AG09319 (cell line): ENCODE results near the gene FARP2.
A peak's percentile ranks its signal among the peaks of the same experiment; 100 is the strongest.
"Not testable (repeated sequence)": the region's sequence is repeated elsewhere in the genome, so short reads cannot be mapped to it uniquely, and the experiment has no call there.

Experiments used
- DNase-seq: peaks from one replicate; pipeline ENCODE4 v3.0.0-alpha.2; 2010; ENCODE audit warnings: low read depth; ENCODE audit errors: extremely low read depth
- TF ChIP-seq, protein P1 (sequence below): IDR thresholded peaks from 2 replicates; pipeline ENCODE4 v1.5.1; 2011; ENCODE audit warnings: low read depth, mild to moderate bottlenecking, inconsistent platforms, low read length, moderate library complexity

Gene FARP2

DNA sequence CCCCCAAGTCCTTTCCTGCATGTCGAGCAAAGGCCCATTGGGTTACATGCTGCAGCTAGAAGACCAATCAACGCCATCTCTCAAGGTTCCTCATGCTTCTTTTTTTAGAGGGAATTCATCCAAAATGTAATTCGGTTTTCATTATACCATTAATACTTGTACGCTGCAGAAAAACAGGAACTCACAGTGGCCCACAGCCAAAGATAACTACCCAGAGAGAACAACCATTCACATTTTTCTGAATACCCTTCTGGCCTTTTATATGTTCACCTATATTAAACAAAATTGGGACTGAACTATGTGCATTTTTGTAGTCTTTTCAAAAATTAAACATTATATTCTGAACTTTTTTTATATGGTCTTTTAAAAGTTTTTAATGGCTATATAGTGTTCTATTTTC, 25.8 kb downstream of the FARP2 start:
- TF ChIP-seq, protein P1, sequence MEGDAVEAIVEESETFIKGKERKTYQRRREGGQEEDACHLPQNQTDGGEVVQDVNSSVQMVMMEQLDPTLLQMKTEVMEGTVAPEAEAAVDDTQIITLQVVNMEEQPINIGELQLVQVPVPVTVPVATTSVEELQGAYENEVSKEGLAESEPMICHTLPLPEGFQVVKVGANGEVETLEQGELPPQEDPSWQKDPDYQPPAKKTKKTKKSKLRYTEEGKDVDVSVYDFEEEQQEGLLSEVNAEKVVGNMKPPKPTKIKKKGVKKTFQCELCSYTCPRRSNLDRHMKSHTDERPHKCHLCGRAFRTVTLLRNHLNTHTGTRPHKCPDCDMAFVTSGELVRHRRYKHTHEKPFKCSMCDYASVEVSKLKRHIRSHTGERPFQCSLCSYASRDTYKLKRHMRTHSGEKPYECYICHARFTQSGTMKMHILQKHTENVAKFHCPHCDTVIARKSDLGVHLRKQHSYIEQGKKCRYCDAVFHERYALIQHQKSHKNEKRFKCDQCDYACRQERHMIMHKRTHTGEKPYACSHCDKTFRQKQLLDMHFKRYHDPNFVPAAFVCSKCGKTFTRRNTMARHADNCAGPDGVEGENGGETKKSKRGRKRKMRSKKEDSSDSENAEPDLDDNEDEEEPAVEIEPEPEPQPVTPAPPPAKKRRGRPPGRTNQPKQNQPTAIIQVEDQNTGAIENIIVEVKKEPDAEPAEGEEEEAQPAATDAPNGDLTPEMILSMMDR = no peak
- no peak for DNase-seq

DNA sequence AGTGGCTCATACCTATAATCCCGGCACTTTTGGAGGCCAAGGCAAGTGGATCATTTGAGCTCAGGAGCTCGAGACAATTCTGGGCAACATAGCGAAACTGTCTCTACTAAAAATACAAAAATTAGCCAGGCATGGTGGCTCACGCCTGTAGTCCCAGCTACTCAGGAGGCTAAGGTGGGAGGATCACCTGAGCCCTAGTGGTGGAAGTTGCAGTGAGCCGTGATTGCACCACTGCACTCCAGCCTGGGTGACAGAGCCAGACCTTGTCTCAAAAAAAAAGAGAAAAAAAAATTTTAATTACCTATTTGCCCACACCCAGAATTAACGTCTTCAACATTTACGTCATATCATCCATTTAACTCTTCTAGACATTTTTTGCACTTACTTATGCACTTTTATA, 29.4 kb downstream of the FARP2 start:
- DNase-seq = not testable (repeated sequence)

DNA sequence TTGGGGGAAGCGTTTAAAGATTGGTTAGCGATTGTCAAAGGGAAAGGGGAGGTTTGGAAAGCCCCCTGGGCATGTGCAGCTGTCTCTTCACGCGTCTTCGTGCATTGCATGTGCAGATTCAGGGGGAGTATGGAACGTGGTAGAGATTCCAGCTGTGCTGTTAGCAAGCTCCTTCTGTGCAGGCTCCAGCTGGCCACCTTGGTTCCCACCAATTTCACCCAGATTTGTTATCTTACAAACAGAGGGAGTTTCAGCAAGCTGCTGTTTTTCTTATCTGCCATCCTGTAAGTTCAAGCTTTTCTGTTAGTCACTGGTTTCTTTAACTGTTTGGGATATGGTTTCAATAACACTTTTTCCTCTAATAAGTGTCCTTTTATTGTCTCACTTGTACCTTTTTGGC, 30.4 kb downstream of the FARP2 start:
- no peak for DNase-seq
- TF ChIP-seq, protein P1 = no peak

DNA sequence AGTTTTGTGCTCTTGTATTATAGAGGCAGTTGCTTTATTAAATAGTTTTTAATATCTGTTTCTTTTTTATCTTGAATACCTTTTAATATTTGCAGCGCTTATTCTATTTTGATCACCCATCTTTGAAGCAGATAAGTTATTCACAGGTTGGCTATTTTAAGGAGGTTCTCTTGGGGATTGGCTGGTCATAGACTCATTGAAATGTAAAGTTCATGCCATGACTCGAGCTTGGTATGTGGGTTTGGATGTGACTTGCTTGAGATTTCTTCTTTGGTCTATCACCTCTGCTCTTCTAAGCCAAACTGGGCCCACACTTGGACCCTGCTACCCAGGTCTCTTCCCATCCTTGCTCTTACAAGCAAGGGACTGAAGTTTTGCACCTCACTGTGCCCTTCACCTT, 33.6 kb downstream of the FARP2 start:
- TF ChIP-seq, protein P1 = no peak

DNA sequence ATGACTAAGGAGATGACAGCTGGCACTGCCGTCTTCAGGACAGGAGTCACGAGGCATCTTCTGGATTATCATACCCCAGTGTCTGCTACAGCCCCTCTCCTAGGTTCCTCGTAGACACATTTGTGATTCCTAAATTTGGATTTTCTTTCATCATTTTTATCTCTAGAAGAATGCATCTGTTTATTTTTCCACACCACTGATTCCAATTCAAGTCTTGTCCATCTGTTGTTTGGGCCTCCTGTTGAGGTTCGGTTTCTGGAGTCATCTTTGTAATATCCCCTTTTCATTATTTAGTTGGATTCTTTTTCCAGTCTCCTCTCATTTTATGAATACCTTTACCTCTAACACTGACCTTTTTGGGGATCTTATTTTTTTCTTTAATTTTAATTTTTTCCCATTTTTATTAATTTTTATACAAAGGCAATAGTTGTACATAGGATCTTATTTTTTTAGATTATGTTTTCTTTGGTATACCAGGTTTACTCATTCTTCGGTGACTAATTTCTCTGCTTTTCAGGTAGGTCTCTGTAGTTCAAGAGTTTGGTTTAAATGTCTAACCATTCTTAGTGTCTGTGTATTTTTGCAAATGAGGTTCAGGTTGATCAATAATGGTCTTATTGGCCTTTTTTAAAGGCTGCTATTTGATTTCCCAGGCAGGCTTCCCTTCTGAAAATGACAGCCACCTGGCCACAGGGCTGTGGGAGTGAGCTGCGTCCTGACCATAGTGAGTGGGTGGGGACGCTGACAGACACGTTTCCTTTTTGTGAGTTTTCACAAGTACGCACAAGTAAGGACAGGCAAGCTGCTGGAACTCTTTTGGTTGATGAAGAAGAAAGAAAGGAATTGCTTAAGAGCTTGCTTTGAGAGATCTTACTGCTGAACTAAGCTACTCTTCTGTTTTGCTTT, 34.5 kb downstream of the FARP2 start:
- TF ChIP-seq, protein P1 = no peak
- no peak for DNase-seq

More for the DNA sequence above, 33.6 kb downstream of the FARP2 start:
- no peak for DNase-seq

DNA sequence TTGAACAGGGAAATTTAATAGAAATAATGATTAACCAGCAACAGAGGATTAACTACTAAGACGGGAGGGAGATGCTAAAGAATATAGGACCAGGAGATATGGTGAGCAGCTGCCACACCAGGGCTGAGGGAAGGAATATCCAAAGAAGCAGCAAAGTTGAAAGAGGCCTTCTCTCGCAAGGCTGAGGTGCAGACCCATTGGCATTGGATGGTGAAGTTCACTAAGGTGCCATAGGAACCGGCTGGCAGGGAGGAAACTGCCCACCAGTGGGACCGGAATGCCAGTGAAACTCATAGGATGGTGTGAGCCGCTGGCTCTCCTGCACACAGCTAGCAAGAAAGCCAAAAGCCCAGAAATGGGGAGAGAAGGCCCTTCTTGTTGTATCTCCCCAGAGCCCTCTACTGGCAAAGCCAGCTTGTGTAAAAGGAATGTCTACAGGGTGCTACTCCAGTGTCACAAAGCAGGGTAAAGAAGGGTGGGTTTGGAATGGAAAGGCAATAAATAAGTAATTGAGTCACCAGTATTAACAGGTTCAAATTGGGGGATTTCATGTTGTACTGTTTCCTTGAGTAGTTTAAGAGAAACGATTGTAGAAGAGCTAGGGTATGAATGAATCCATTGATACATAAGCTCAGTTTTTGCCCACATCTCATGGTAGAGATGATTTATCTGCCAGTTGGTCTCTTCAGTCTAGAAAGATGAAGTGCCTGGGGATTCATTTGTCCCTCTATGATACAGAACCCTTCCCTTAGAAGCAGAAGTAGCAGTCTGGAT, 36.0 kb downstream of the FARP2 start:
- TF ChIP-seq, protein P1 = peak; percentile 59
- DNase-seq = peak; percentile 32

DNA sequence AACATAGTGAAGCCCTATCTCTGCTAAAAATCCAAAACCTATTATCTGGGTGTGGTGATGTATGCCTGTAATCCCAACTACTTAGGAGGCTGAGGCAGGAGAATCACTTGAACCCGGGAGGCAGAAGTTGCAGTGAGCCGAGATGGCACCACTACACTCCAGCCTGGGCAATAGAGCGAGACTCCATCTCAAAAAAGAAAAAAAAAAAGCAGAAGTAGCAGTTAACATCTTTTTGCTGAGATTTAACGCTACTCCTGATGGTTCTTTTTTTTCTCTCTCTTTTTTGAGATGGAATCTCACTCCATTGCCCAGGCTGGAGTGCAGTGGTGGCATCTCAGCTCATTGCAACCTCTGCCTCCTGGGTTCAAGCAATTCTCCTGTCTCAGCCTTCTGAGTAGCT, 36.7 kb downstream of the FARP2 start:
- DNase-seq = not testable (repeated sequence)

DNA sequence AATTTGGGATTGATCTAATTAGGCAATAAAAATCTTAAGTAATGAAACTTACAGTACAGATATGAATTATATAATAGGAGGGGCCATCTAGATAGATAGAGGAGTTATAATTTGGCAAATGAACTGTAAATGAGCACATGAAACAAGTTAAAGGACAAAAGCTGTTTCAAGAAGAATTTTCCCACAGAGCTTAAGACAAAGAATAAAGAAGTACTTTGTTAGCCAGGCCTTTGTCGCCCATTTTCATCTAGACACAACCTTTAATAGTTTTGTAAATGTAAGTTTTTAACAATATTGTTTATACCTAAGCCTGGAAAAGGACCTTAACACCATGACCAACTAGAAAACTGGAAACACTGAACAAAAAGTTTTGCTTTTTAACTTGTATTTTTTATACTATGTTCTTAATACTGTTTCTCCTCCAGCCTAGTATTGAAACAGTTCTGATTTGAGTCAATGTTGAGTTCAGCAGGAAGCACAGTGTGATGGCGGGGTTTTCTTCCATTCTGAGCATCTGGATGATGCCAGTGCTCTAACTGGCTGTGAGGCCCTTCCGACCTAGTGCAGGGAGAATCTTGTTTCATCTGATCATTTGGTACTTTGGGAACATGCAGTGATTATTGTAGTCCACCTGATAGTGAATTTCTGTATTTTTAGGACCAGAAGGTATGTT, 37.6 kb downstream of the FARP2 start:
- TF ChIP-seq, protein P1 = no peak
- DNase-seq = no peak

DNA sequence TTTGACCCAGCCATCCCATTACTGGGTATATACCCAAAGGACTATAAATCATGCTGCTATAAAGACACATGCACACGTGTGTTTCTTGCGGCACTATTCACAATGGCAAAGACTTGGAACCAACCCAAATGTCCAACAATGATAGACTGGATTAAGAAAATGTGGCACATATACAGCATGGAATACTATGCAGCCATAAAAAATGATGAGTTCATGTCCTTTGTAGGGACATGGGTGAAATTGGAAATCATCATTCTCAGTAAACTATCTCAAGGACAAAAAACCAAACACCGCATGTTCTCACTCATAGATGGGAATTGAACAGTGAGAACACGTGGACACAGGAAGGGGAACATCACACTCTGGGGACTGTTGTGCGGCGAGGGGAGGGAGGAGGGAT, 40.7 kb downstream of the FARP2 start:
- not testable (repeated sequence) for DNase-seq
